Spleen (tissue), 11 donors: Measurements from ENCODE around the gene TPD52L2. TPM values are rescaled to one million over a fixed set of nuclear protein-coding genes. Genes with fewer than 3 reads are reported as not detected.

Experiments used
- DNase-seq: peaks from one replicate; pipeline ENCODE4 v3.0.0-alpha.2; 2020
- H3K27ac ChIP-seq, 8 donors: fragments of 200-600 bp; sonication (generic) in 7 of 8; 1 replicate in 4 of 8; 2 replicates in 4 of 8; pipeline versions ENCODE4 v1.5.0 to v1.8.0; 2016 to 2021; ENCODE audit warnings: inconsistent platforms in 4 of 8, mild to moderate bottlenecking in 4 of 8, moderate library complexity in 1 of 8
- H3K27me3 ChIP-seq, 7 donors: fragments of 200-600 bp; sonication (generic) in 6 of 7; replicated peaks in 1 of 7; 1 replicate in 4 of 7; 2 replicates in 3 of 7; pipeline versions ENCODE4 v1.5.0 to v1.8.0; 2016 to 2021; ENCODE audit warnings: inconsistent platforms in 3 of 7, mild to moderate bottlenecking in 1 of 7
- H3K36me3 ChIP-seq, 6 donors: fragments of 200-600 bp; sonication (generic) in 5 of 6; 1 replicate in 4 of 6; 2 replicates in 2 of 6; pipeline versions ENCODE4 v1.5.0 to v1.8.0; 2016 to 2021; ENCODE audit warnings: inconsistent platforms in 2 of 6
- H3K4me1 ChIP-seq, 6 donors: fragments of 200-600 bp; sonication (generic) in 5 of 6; 1 replicate in 3 of 6; 2 replicates in 3 of 6; pipeline versions ENCODE4 v1.5.0 to v1.8.0; 2016 to 2021; ENCODE audit warnings: inconsistent platforms in 3 of 6
- H3K4me3 ChIP-seq, 8 donors: fragments of 200-600 bp; sonication (generic) in 7 of 8; 1 replicate in 4 of 8; 2 replicates in 4 of 8; pipeline versions ENCODE4 v1.5.0 to v1.8.0; 2016 to 2021; ENCODE audit warnings: inconsistent platforms in 4 of 8, mild to moderate bottlenecking in 4 of 8, moderate library complexity in 2 of 8
- H3K9me3 ChIP-seq, 8 donors: fragments of 200-600 bp; sonication (generic) in 7 of 8; 1 replicate in 4 of 8; 2 replicates in 4 of 8; pipeline versions ENCODE4 v1.5.0 to v1.8.0; 2016 to 2021; ENCODE audit warnings: inconsistent platforms in 4 of 8
- POLR2A ChIP-seq, 3 donors: fragments of 450-650 bp; IDR thresholded peaks; one replicate each; pipeline ENCODE4 v1.5.1; 2017; ENCODE audit warnings: antibody characterized with exemption in 3 of 3, mild to moderate bottlenecking in 1 of 3
- POLR2AphosphoS5 ChIP-seq, 3 donors: sonication (generic); formaldehyde crosslinking; IDR thresholded peaks; one replicate each; pipeline ENCODE4 v1.5.1; 2017; ENCODE audit warnings: antibody characterized with exemption in 3 of 3
- WGBS, 5 donors: extraction: QIAGEN DNeasy Blood & Tissue Kit in 3 of 5; methylation state at CpG; one replicate each; pipeline versions ENCODE4 v1.1.5 to v1.1.7; 2013 to 2018; 5-methylcytosine and 5-hydroxymethylcytosine counted together
- intact Hi-C: fragments of 100-400 bp; cut with DNase I; formaldehyde crosslinking; loops from one replicate; pipeline ENCODE4 v1.15.0; 2023; ENCODE audit warnings: low total_unique reads
- polyA plus RNA-seq, 3 donors: library from polyadenylated mRNA; stranded (reverse); fragments of 200-250 nt; gene quantifications; one replicate each; pipeline ENCODE4 v1.2.1, GENCODE V29; 2013
- total RNA-seq, 7 donors: library from RNA; depleted of rRNA in 3 of 7; stranded (reverse); fragments of >200 nt in 3 of 7; fragmentation: NEBNext Ultra II Directional in 4 of 7; extraction: Animal tissue kit (Norgen Biotek cat#: 25700) in 4 of 7; gene quantifications; one replicate each; pipeline versions ENCODE4 v1.1.0 to v1.2.1, GENCODE V29; 2016 to 2021
- TF ChIP-seq, protein P1 (sequence below), 11 experiments: fragments of 200-600 bp in 7 of 11; fragments of 450-650 bp in 4 of 11; sonication (generic) in 4 of 11; IDR thresholded peaks in 8 of 11; conservative IDR thresholded peaks in 3 of 11; 1 replicate in 7 of 11; 2 replicates in 4 of 11; pipeline versions ENCODE4 v1.4.0 to v1.8.0; 2016 to 2021; ENCODE audit warnings: antibody characterized with exemption in 11 of 11, inconsistent platforms in 4 of 11, mild to moderate bottlenecking in 1 of 11
- donor health status: healthy with polysubstance abuse.
- donor health status: DM: no; HTN: no; CAD: no; lungs with moderate emphysema.
- donor health status: DM: no; HTN: no; CAD: no.
- donor health status: Bipolar disorder and iron deficiency.
- donor health status: healthy.
- donor health status: DM: no; HTN: no; CAD: no.
- donor health status: DM: yes; HTN: yes; CAD: no.

Gene TPD52L2
- total and polyA plus RNA-seq, 10 donors, result 60.2 to 102 (median 87.4) TPM

DNA sequence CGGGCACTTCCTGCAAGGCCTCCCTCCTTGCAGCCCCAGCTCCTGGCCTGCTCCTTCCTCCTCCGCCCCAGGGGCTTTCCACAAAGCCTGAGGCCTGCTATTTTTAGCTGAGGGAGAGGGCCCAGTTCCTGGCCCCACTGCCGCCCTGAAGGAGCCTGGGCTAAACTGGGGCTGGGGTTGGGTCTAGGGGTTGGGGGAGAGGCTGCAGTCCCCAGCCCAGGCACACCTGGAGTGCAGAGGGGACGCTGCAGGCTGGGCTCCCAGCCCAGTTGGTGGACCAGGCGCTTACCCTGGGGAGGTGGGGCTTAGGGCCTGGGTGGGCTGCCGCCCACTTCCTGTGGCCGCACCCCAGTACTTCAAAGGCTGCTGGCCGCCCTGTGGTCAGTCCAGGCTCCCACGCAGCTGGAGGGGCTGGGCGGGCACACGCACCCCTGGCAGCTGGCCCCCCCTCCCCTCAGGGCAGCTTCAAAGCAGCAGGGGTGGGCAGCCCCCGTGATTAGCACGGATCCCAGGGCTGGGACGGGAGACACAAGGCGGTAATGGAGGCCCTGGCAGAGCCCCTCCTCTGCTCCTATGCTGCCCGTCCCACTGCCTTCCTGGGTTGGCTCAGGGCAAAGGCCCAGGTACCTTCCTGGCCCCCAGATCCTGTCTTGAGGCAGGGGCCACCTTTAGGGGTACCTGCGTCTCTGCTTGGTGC, 10.9 kb upstream of the TPD52L2 start:
- H3K4me3 ChIP-seq, result peak overlapping the region in 1 of 8 donors; percentile 21
- H3K9me3 ChIP-seq, result no peaks in the 10 kb centered on the region
- no peaks in the 10 kb centered on the region for H3K36me3 ChIP-seq
- H3K4me1 ChIP-seq, result peaks cover 42 to 74% (median 57%) of the 10 kb centered on the region in 6 donors
- WGBS, 5 donors, result 8 to 24% (median 17%) methylated on average over 2 to 17 of the region's 17 CpGs
- peaks cover 0 to 37% (median 11%) of the 10 kb centered on the region in 7 donors for H3K27me3 ChIP-seq
- DNase-seq, result peak; percentile 79
- TF ChIP-seq POLR2A (IDR thresholded peaks at IDR 0.05) (no peak), POLR2AphosphoS5 (IDR thresholded peaks at IDR 0.05) (peak in 2 of 3 donors; percentile 59 to 72)
- TF ChIP-seq, protein P1, sequence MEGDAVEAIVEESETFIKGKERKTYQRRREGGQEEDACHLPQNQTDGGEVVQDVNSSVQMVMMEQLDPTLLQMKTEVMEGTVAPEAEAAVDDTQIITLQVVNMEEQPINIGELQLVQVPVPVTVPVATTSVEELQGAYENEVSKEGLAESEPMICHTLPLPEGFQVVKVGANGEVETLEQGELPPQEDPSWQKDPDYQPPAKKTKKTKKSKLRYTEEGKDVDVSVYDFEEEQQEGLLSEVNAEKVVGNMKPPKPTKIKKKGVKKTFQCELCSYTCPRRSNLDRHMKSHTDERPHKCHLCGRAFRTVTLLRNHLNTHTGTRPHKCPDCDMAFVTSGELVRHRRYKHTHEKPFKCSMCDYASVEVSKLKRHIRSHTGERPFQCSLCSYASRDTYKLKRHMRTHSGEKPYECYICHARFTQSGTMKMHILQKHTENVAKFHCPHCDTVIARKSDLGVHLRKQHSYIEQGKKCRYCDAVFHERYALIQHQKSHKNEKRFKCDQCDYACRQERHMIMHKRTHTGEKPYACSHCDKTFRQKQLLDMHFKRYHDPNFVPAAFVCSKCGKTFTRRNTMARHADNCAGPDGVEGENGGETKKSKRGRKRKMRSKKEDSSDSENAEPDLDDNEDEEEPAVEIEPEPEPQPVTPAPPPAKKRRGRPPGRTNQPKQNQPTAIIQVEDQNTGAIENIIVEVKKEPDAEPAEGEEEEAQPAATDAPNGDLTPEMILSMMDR (IDR thresholded peaks at IDR 0.05 in 8 of 11, conservative IDR thresholded peaks at IDR 0.05 in 3 of 11), result no peak
- peak overlapping the region; percentile 75 to 99 (median 82) for H3K27ac ChIP-seq
- intact Hi-C loops, result no loop called here

DNA sequence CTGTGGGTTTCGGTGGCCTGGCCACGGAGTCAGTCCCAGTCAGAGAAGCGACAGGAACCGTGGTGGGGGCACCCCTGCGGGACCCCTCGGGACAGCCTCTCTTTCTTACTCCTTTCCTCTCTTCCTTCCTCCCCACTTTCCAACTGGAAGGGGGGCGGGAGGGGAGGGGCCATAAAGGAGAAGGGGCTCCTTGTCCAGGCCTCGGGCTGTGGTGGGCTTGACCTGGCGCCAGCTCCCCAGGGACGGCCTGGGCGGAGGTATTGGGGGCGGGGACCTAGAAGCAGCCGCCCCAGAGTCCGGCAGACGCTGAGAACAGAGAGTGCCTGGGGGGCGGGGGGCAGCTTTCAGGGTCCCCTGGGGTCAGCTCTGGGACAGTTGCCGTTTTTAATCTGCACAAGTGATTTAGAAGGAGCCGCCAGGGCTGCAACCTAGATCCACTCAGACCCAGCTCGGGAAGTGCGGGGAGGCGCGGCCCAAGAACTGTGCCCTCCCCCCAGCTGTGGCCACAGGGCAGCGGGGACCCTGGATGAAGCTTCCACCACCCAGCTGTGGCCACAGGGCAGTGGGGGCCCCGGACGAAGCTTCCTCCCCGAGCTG, 10.2 kb upstream of the TPD52L2 start:
- H3K27ac ChIP-seq, result peak overlapping the region; percentile 75 to 99 (median 82)
- peak; percentile 80 for DNase-seq
- peaks cover 0 to 37% (median 11%) of the 10 kb centered on the region in 7 donors for H3K27me3 ChIP-seq
- H3K4me1 ChIP-seq, result peaks cover 48 to 80% (median 63%) of the 10 kb centered on the region in 6 donors
- TF ChIP-seq, protein P1 (IDR thresholded peaks at IDR 0.05 in 8 of 11, conservative IDR thresholded peaks at IDR 0.05 in 3 of 11), result no peak
- TF ChIP-seq POLR2AphosphoS5 (IDR thresholded peaks at IDR 0.05), result peak in 2 of 3 donors; percentile 5 to 55
- no peaks in the 10 kb centered on the region for H3K9me3 ChIP-seq
- H3K4me3 ChIP-seq, result peak overlapping the region in 1 of 8 donors; percentile 21
- H3K36me3 ChIP-seq, result no peaks in the 10 kb centered on the region
- 8 to 27% (median 14%) methylated on average over 18 to 26 of the region's 26 CpGs for WGBS, 5 donors
- intact Hi-C loops, result no loop called here

- peak overlapping the region in 1 of 8 donors; percentile 21 for H3K4me3 ChIP-seq
- DNase-seq, result peak; percentile 76
Observed at GRCh38 chr20:63855363-63856097, 9.5 kb upstream of the TPD52L2 start.

More at GRCh38 chr20:63855363-63856097, 9.5 kb upstream of the TPD52L2 start:
- no peaks in the 10 kb centered on the region for H3K9me3 ChIP-seq
- H3K36me3 ChIP-seq, result no peaks in the 10 kb centered on the region
- H3K27ac ChIP-seq, result peak overlapping the region; percentile 75 to 99 (median 82)
- TF ChIP-seq, protein P1 (IDR thresholded peaks at IDR 0.05 in 8 of 11, conservative IDR thresholded peaks at IDR 0.05 in 3 of 11), result no peak
- peak in 2 of 3 donors; percentile 34 to 48 for TF ChIP-seq POLR2AphosphoS5 (IDR thresholded peaks at IDR 0.05)
- no peak for TF ChIP-seq POLR2A (IDR thresholded peaks at IDR 0.05)
- WGBS, 5 donors, result 52 to 67% (median 65%) methylated on average over 21 to 36 of the region's 36 CpGs
- intact Hi-C loops, result no loop called here
- peaks cover 52 to 86% (median 70%) of the 10 kb centered on the region in 6 donors for H3K4me1 ChIP-seq
- peaks cover 0 to 36% (median 11%) of the 10 kb centered on the region in 7 donors for H3K27me3 ChIP-seq
